ENCODE results near the gene KCNJ2.

The KCNJ2 gene

GRCh38 chr17:70205401-70205800 lies 36.1 kb downstream of the KCNJ2 start:
- DNase-seq (ENCODE audit: low spot score) = no peak

GRCh38 chr17:70206361-70207010 lies 37.2 kb downstream of the KCNJ2 start:
- DNase-seq (ENCODE audit: low spot score) = no peak

GRCh38 chr17:70207184-70207583 lies 37.9 kb downstream of the KCNJ2 start:
- no peak for DNase-seq (ENCODE audit: low spot score)

GRCh38 chr17:70208080-70208794 lies 38.9 kb downstream of the KCNJ2 start:
- no peak for DNase-seq (ENCODE audit: low spot score)

- DNase-seq (ENCODE audit: low spot score) = no peak
Observed at GRCh38 chr17:70208825-70209555, 39.7 kb downstream of the KCNJ2 start.

GRCh38 chr17:70215656-70216055 lies 46.3 kb downstream of the KCNJ2 start:
- no peak for DNase-seq (ENCODE audit: low spot score)

GRCh38 chr17:70217571-70217970 lies 48.2 kb downstream of the KCNJ2 start:
- no peak for DNase-seq (ENCODE audit: low spot score)

- no peak for DNase-seq (ENCODE audit: low spot score)
Observed at GRCh38 chr17:70225276-70225675, 55.9 kb downstream of the KCNJ2 start.
